ENCODE data around the gene GNPAT. TPM values are rescaled to one million over a fixed set of nuclear protein-coding genes. Genes with fewer than 3 reads are reported as not detected.

Gene GNPAT
- total RNA-seq, 1 donor from 2014 or later = 47.1 TPM

DNA sequence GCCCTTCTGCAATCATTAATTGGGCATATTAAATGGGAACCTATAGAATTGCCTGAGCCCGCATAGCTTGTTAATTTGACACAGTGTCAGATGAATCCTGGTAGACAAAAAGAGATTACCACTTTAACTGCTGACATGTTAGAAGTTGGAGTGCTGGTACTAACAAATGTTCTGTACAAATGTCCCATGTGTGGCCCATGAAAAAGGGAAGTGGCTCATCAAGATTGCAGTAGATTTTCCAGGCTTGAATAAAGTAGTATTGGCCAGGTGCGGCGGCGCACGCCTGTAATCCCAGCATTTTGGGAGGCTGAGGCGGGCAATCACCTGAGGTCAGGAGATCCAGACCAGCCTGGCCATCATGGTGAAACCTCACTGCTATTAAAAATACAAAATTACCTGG is 45.6 kb downstream of the GNPAT start:
- Mint-ChIP-seq H3K4me1 (ENCODE audit: unreplicated experiment) (no peaks in the 10 kb centered on the region), H3K9me3 (ENCODE audit: unreplicated experiment) (no peaks in the 10 kb centered on the region)
- no peak for DNase-seq (ENCODE audit: low spot score)

DNA sequence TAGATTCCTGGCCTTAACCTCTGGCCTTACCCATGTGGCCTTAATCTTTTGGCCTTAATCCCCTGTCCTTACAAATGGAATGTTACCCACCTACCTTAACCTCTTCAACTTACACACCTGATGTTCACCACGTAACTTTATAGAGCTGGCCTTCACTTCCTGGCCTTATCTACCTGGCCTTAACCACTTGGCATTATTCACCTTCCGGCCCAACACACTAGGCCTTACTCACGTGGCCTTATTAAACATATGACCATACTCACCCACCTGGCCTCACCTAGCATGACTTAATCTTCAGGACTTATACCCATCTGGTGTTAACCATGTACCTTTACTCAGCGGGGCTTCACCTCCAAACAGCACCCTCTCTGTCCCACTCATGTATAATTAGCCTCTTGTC is 54.9 kb downstream of the GNPAT start:
- H3K36me3 Mint-ChIP-seq (ENCODE audit: low read depth, unreplicated experiment) = peaks cover 8% of the 10 kb centered on the region
- H3K9me3 Mint-ChIP-seq (ENCODE audit: unreplicated experiment) = no peaks in the 10 kb centered on the region
- H3K27me3 Mint-ChIP-seq (ENCODE audit: unreplicated experiment) = peaks cover 5% of the 10 kb centered on the region
- DNase-seq (ENCODE audit: low spot score) = no peak
- H3K4me1 Mint-ChIP-seq (ENCODE audit: unreplicated experiment) = no peaks in the 10 kb centered on the region
- TF ChIP-seq, protein P1, sequence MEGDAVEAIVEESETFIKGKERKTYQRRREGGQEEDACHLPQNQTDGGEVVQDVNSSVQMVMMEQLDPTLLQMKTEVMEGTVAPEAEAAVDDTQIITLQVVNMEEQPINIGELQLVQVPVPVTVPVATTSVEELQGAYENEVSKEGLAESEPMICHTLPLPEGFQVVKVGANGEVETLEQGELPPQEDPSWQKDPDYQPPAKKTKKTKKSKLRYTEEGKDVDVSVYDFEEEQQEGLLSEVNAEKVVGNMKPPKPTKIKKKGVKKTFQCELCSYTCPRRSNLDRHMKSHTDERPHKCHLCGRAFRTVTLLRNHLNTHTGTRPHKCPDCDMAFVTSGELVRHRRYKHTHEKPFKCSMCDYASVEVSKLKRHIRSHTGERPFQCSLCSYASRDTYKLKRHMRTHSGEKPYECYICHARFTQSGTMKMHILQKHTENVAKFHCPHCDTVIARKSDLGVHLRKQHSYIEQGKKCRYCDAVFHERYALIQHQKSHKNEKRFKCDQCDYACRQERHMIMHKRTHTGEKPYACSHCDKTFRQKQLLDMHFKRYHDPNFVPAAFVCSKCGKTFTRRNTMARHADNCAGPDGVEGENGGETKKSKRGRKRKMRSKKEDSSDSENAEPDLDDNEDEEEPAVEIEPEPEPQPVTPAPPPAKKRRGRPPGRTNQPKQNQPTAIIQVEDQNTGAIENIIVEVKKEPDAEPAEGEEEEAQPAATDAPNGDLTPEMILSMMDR (IDR thresholded peaks at IDR 0.05; ENCODE audit: unreplicated experiment) = no peak
- no peak overlapping the region for H3K4me3 Mint-ChIP-seq (ENCODE audit: unreplicated experiment)
- H3K27ac Mint-ChIP-seq (ENCODE audit: unreplicated experiment) = no peak overlapping the region

More for the DNA sequence above, 45.6 kb downstream of the GNPAT start:
- H3K36me3 Mint-ChIP-seq (ENCODE audit: low read depth, unreplicated experiment) = no peaks in the 10 kb centered on the region
- peaks cover 2% of the 10 kb centered on the region for H3K27me3 Mint-ChIP-seq (ENCODE audit: unreplicated experiment)
- H3K4me3 Mint-ChIP-seq (ENCODE audit: unreplicated experiment) = no peak overlapping the region
- no peak overlapping the region for H3K27ac Mint-ChIP-seq (ENCODE audit: unreplicated experiment)
- TF ChIP-seq, protein P1 (IDR thresholded peaks at IDR 0.05; ENCODE audit: unreplicated experiment) = no peak

DNA sequence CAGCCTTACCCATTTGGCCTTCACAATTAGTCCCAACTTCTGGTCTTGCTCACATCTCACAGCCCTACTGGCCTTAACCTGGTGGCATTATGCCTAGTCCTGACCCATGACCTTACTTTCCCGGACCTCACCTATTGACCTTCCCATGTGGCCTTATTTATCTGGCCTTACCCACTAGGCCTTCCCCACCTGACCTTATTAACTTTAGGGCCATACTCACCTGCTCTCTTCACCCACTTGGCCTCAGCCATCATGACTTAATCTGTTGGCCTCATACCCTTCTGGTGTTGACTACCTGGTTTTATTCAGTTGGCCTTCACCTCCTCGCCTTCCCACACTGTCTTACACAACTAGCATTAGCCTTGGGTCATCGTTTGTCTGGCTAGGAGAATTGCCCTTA is 61.0 kb downstream of the GNPAT start:
- Mint-ChIP-seq H3K27me3 (ENCODE audit: unreplicated experiment) (peaks cover 5% of the 10 kb centered on the region), H3K4me3 (ENCODE audit: unreplicated experiment) (no peak overlapping the region), H3K4me1 (ENCODE audit: unreplicated experiment) (no peaks in the 10 kb centered on the region), H3K9me3 (ENCODE audit: unreplicated experiment) (no peaks in the 10 kb centered on the region), H3K27ac (ENCODE audit: unreplicated experiment) (no peak overlapping the region), H3K36me3 (ENCODE audit: low read depth, unreplicated experiment) (peaks cover 4% of the 10 kb centered on the region)
- TF ChIP-seq, protein P1 (IDR thresholded peaks at IDR 0.05; ENCODE audit: unreplicated experiment) = no peak
- no peak for DNase-seq (ENCODE audit: low spot score)

DNA sequence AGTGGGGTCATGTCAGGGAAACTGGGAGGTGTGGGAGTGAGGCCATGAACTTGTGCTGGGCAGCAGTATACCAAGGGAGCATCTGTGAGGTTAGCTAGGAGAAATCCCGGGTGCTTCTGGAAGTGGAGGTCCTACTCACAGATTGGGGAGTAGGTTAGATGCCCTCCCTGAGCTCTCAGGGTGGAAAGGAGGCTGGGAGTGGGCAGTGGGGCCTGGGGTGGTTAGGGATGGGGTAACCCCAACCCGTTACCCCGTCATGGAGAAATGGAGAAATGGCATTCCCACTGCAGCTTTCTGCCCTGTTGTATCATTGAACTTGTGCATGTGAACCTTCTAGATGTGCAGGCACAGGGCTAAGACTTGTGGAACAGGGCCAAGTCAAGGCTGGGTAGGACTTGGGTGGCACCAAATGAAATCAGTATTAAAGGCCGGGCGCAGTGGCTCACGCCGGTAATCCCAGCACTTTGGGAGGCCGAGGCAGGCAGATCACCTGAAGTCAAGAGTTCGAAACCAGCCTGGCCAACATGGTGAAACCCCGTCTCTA is 69.5 kb downstream of the GNPAT start:
- Mint-ChIP-seq H3K36me3 (ENCODE audit: low read depth, unreplicated experiment) (no peaks in the 10 kb centered on the region), H3K4me1 (ENCODE audit: unreplicated experiment) (no peaks in the 10 kb centered on the region), H3K27me3 (ENCODE audit: unreplicated experiment) (peaks cover 3% of the 10 kb centered on the region), H3K27ac (ENCODE audit: unreplicated experiment) (no peak overlapping the region), H3K9me3 (ENCODE audit: unreplicated experiment) (no peaks in the 10 kb centered on the region), H3K4me3 (ENCODE audit: unreplicated experiment) (no peak overlapping the region)
- TF ChIP-seq, protein P1 (IDR thresholded peaks at IDR 0.05; ENCODE audit: unreplicated experiment) = no peak
- no peak for DNase-seq (ENCODE audit: low spot score)

DNA sequence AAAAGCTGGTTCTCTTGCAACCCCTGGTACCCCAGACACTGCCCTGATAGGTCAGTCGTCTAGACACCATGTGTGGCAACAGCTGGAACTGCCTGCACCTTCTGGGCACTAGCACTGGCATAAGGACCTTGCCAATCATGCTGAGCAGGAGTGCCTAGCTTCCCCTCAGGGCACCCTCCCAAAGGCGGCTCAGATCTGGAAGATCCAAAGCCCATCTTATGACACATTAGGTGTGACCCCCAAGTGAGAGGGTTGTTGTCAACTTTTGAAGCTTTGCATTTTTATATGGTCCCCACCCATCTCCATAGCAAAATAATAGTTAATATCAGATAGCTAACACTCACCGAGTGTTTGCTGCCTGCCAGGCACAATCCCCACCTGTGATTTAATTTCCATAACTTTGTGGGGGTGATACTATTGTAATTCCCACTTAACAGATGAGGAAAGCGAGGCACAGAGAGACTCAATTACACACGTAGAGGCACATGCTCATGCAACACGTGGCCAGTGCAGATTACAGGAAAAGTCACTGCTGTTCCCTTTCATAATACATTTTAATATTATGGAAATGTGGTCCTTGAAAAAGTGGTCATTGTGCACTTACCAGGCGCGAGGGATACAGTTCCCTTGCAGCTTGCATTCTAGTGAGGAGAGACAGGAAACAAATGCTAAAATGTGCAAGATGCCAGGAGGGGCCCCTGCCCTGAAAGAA is 70.9 kb downstream of the GNPAT start:
- H3K27me3 Mint-ChIP-seq (ENCODE audit: unreplicated experiment) = peaks cover 3% of the 10 kb centered on the region
- DNase-seq (ENCODE audit: low spot score) = no peak

More for the DNA sequence above, 70.9 kb downstream of the GNPAT start:
- TF ChIP-seq, protein P1 (IDR thresholded peaks at IDR 0.05; ENCODE audit: unreplicated experiment) = no peak
- Mint-ChIP-seq H3K4me3 (ENCODE audit: unreplicated experiment) (no peak overlapping the region), H3K9me3 (ENCODE audit: unreplicated experiment) (no peaks in the 10 kb centered on the region), H3K36me3 (ENCODE audit: low read depth, unreplicated experiment) (no peaks in the 10 kb centered on the region), H3K27ac (ENCODE audit: unreplicated experiment) (no peak overlapping the region), H3K4me1 (ENCODE audit: unreplicated experiment) (no peaks in the 10 kb centered on the region)

All from endothelial cell (in vitro differentiated cells).